Gastroesophageal sphincter (tissue), 4 donors: ENCODE measurements around the gene DBT. TPM values are rescaled to one million over a fixed set of nuclear protein-coding genes. Genes with fewer than 3 reads are reported as not detected.
"Not testable (repeated sequence)": the region's sequence is repeated elsewhere in the genome, so short reads cannot be mapped to it uniquely, and the experiment has no call there.

Experiments
- ATAC-seq: fragments of 150-250 bp; one replicate; pipeline ENCODE4 v1.9.1; 2016; ENCODE audit warnings: mild to moderate bottlenecking, moderate library complexity
- H3K27ac ChIP-seq, 4 donors: fragments of 200-600 bp; sonication (generic) in 3 of 4; 1 replicate in 3 of 4; 2 replicates in 1 of 4; pipeline ENCODE4 v1.5.1; 2016 to 2019
- H3K27me3 ChIP-seq: fragments of 200-600 bp; sonication (generic); one replicate; pipeline ENCODE4 v1.5.1; 2019
- H3K36me3 ChIP-seq, 2 donors: fragments of 200-600 bp; sonication (generic); one replicate each; pipeline ENCODE4 v1.5.1; 2019; ENCODE audit warnings: control low read depth in 1 of 2
- H3K4me1 ChIP-seq, 3 donors: fragments of 200-600 bp; sonication (generic); 1 replicate in 2 of 3; 2 replicates in 1 of 3; pipeline ENCODE4 v1.5.1; 2016 to 2019; ENCODE audit warnings: control low read depth in 2 of 3
- H3K4me3 ChIP-seq, 2 donors: fragments of 200-600 bp; sonication (generic); one replicate each; pipeline ENCODE4 v1.5.1; 2019; ENCODE audit warnings: mild to moderate bottlenecking in 1 of 2, moderate library complexity in 1 of 2
- H3K9me3 ChIP-seq, 3 donors: fragments of 200-600 bp; sonication (generic); one replicate each; pipeline ENCODE4 v1.5.1; 2017 to 2019; ENCODE audit warnings: control low read depth in 2 of 3
- CTCF ChIP-seq, 4 experiments: fragments of 200-600 bp in 2 of 4; fragments of 450-650 bp in 2 of 4; sonication (generic) in 1 of 4; IDR thresholded peaks; one replicate each; pipeline ENCODE4 v1.5.1; 2017 to 2019; ENCODE audit warnings: antibody characterized with exemption in 4 of 4, mild to moderate bottlenecking in 2 of 4, moderate library complexity in 2 of 4
- EP300 ChIP-seq: sonication (generic); formaldehyde crosslinking; IDR thresholded peaks from one replicate; pipeline ENCODE4 v1.6.1; 2017; ENCODE audit warnings: antibody characterized with exemption, mild to moderate bottlenecking
- POLR2A ChIP-seq, 2 donors: fragments of 450-650 bp; IDR thresholded peaks; one replicate each; pipeline ENCODE4 v1.6.1; 2017; ENCODE audit warnings: antibody characterized with exemption in 2 of 2, mild to moderate bottlenecking in 2 of 2, moderate library complexity in 1 of 2
- POLR2AphosphoS5 ChIP-seq: sonication (generic); formaldehyde crosslinking; IDR thresholded peaks from one replicate; pipeline ENCODE4 v1.6.1; 2017; ENCODE audit warnings: antibody characterized with exemption
- WGBS, 2 donors: methylation state at CpG; one replicate each; pipeline ENCODE4 v1.1.5; 2018; ENCODE audit warnings: low coverage in 1 of 2; 5-methylcytosine and 5-hydroxymethylcytosine counted together
- total RNA-seq, 4 donors: library from RNA; depleted of rRNA; stranded (reverse); fragments of >200 nt; gene quantifications; one replicate each; pipeline ENCODE4 v1.1.0, GENCODE V29; 2016

The DBT gene
- total RNA-seq, 4 donors from 2014 or later = 8.9 to 19.0 (median 13.5) TPM

GRCh38 chr1:100239961-100240360 lies 9.7 kb downstream of the DBT start:
- Histone ChIP-seq H3K27ac (no peak overlapping the region), H3K4me3 (no peak overlapping the region), H3K27me3 (no peaks in the 10 kb centered on the region), H3K36me3 (peaks cover 0 to 44% of the 10 kb centered on the region in 2 donors), H3K9me3 (no peaks in the 10 kb centered on the region), H3K4me1 (no peaks in the 10 kb centered on the region)
- no peak for ATAC-seq
- TF ChIP-seq CTCF (IDR thresholded peaks at IDR 0.05) (no peak), POLR2A (IDR thresholded peaks at IDR 0.05) (no peak), EP300 (no peak), POLR2AphosphoS5 (no peak)

- no peaks in the 10 kb centered on the region for H3K9me3 ChIP-seq
- TF ChIP-seq POLR2A (IDR thresholded peaks at IDR 0.05) = no peak
- TF ChIP-seq POLR2AphosphoS5 = no peak
- TF ChIP-seq CTCF (IDR thresholded peaks at IDR 0.05) = no peak
- no peak for TF ChIP-seq EP300
- H3K36me3 ChIP-seq = peaks cover 0 to 68% of the 10 kb centered on the region in 2 donors
- H3K4me3 ChIP-seq = no peak overlapping the region
- H3K27ac ChIP-seq = no peak overlapping the region
- no peak for ATAC-seq
- 100% methylated on average over 3 of the region's 3 CpGs for WGBS, 2 donors
- H3K27me3 ChIP-seq = no peaks in the 10 kb centered on the region
- no peaks in the 10 kb centered on the region for H3K4me1 ChIP-seq
Measured at GRCh38 chr1:100237091-100237490, 12.5 kb downstream of the DBT start.

- TF ChIP-seq EP300 (no peak), POLR2A (IDR thresholded peaks at IDR 0.05) (no peak), POLR2AphosphoS5 (no peak), CTCF (IDR thresholded peaks at IDR 0.05) (no peak)
- Histone ChIP-seq H3K27me3 (no peaks in the 10 kb centered on the region), H3K9me3 (no peaks in the 10 kb centered on the region), H3K4me1 (no peaks in the 10 kb centered on the region), H3K36me3 (peaks cover 0 to 81% of the 10 kb centered on the region in 2 donors), H3K27ac (no peak overlapping the region), H3K4me3 (no peak overlapping the region)
- WGBS, 2 donors = 57 to 69% methylated on average over 1 of the region's 1 CpG
- no peak for ATAC-seq
Measured at GRCh38 chr1:100234432-100234831, 15.2 kb downstream of the DBT start.

GRCh38 chr1:100233566-100233965 lies 16.1 kb downstream of the DBT start:
- H3K36me3 ChIP-seq = peaks cover 0 to 81% of the 10 kb centered on the region in 2 donors
- H3K4me3 ChIP-seq, H3K27me3 ChIP-seq, H3K4me1 ChIP-seq, H3K27ac ChIP-seq, H3K9me3 ChIP-seq, ATAC-seq: not testable (repeated sequence)
- 74 to 78% methylated on average over 4 of the region's 4 CpGs for WGBS, 2 donors

- Histone ChIP-seq H3K27me3 (no peaks in the 10 kb centered on the region), H3K36me3 (peaks cover 0 to 79% of the 10 kb centered on the region in 2 donors), H3K4me1 (no peaks in the 10 kb centered on the region), H3K4me3 (no peak overlapping the region), H3K9me3 (no peaks in the 10 kb centered on the region), H3K27ac (no peak overlapping the region)
- TF ChIP-seq CTCF (IDR thresholded peaks at IDR 0.05) (no peak), EP300 (no peak), POLR2A (IDR thresholded peaks at IDR 0.05) (no peak), POLR2AphosphoS5 (no peak)
- ATAC-seq = no peak
- 91 to 100% methylated on average over 1 of the region's 1 CpG for WGBS, 2 donors
Measured at GRCh38 chr1:100232156-100232555, 17.5 kb downstream of the DBT start.

GRCh38 chr1:100231721-100232120 lies 17.9 kb downstream of the DBT start:
- no peaks in the 10 kb centered on the region for H3K27me3 ChIP-seq
- H3K9me3 ChIP-seq = no peaks in the 10 kb centered on the region
- no peak for ATAC-seq
- H3K4me3 ChIP-seq = no peak overlapping the region
- H3K36me3 ChIP-seq = peaks cover 0 to 79% of the 10 kb centered on the region in 2 donors
- TF ChIP-seq CTCF (IDR thresholded peaks at IDR 0.05) = no peak
- TF ChIP-seq POLR2AphosphoS5 = no peak
- TF ChIP-seq EP300 = no peak
- no peak for TF ChIP-seq POLR2A (IDR thresholded peaks at IDR 0.05)
- no peaks in the 10 kb centered on the region for H3K4me1 ChIP-seq
- 84 to 85% methylated on average over 2 of the region's 2 CpGs for WGBS, 2 donors
- H3K27ac ChIP-seq = no peak overlapping the region
